GDM1 (cell line): ENCODE results near the gene DMXL1.

Source experiments
- DNase-seq: peaks from one replicate; lab custom pipeline; 2025; lab: John Stamatoyannopoulos, UW

DMXL1 gene

GRCh38 chr5:119269061-119269944 is 198.4 kb downstream of the DMXL1 start:
- DNase-seq, result peak; percentile 52

DNA sequence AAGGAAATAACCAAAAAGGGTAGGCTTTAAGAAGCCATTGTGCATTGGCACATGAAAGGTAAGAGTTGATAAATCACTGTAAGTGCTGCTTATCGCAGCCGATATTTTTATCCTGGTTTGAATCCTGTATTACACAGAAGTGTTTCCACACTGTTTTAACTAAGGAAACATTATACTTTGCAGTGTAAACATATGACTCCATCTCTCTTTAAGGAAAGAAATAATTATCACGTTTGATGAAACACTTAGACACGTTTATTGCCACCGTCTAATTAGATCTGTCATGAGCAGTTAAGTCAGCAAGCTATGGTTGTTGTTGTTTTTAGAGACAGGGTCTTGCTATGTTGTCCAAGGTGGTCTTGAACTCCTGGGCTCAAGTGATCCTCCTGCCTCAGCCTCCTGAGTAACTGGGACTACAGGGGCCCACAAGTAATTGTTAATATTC is 199.3 kb downstream of the DMXL1 start:
- no peak for DNase-seq

GRCh38 chr5:119270960-119271757 is 200.3 kb downstream of the DMXL1 start:
- DNase-seq, result no peak

- no peak for DNase-seq
Measured at GRCh38 chr5:119271758-119272730, 201.2 kb downstream of the DMXL1 start.

DNA sequence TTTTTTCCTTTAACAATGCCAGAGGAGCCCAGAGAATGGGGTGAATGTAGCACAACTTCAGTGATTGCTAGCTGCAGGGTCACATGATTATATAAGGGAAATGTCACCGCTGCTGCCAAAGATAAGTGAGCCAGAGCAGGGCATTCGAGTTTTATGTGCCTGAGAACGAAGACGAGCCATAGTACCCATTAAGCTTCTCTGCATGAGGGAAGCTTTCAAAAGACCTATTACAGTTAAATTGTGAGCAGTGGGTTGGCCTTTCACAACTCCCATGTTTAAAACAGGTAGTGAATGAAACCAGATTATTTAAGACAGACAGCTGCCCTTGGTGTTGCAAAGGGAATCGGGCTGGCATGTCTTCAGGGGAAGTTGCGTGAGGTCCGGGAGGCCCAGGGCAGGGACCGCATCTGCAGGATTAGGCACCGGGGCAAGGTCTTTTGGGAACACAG is 202.5 kb downstream of the DMXL1 start:
- DNase-seq, result no peak

GRCh38 chr5:119274030-119274766 is 203.3 kb downstream of the DMXL1 start:
- DNase-seq, result no peak

DNA sequence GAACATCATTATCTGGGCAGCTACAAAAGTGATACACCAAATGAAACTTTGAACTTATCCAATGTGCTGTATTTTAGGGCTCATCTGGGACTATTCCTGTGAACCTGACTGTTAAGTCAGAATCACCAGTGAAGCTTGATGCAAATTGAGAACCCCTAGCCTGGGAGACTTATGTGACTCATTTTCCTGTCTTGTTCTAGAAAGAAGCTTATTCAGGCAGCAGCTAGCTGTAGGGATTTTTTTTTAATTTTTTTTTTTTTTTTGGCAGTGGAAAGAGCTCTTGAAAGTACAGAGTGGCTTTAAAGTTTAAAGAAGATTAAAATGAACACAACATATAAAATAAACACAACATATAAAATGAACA is 203.9 kb downstream of the DMXL1 start:
- DNase-seq, result peak; percentile 33

DNA sequence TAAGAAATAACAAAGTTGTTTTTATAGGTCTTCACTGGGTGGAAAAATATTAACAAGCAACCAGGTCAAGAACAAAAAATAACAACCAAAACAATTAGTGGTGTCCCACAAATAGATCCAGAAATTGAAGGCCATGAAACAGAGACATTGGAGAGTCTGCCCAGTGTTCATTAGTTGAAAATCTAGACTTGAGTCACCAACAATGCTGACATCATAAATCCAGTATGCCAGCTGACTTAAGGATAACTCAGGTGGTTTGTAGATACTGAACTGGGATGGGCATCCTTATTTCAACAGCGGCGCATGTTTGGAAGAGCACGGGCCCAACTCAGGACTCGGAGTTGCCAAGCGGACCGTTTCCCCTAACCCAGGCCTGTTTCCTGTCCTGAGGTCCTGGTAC is 204.3 kb downstream of the DMXL1 start:
- no peak for DNase-seq

DNA sequence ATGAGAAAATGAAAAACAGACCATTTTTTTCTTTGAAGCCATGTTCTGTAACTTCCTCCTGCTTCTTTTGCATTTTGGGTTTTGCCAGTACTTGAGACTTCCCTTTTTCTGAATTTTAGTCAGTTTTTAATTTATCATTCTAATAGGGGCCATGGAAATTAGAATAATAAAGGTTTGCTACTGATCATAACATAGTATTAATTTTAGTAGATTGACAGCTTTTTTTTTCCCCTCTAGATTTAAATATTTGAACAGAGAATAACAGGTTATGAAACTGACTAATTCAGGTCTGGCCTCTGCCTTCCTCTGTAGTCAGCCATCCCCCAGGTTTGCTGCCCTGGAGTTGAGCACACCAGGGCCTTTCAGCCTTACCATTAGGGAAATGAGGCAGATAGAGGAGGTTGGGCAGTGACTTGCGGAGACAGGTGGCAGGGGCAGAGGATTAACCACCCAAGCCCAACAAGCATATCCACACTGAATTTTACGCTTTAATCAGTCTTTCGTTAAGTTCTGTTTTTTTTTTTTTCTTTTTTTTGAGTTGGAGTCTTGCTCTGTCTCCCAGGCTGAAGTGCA is 204.8 kb downstream of the DMXL1 start:
- no peak for DNase-seq

DNA sequence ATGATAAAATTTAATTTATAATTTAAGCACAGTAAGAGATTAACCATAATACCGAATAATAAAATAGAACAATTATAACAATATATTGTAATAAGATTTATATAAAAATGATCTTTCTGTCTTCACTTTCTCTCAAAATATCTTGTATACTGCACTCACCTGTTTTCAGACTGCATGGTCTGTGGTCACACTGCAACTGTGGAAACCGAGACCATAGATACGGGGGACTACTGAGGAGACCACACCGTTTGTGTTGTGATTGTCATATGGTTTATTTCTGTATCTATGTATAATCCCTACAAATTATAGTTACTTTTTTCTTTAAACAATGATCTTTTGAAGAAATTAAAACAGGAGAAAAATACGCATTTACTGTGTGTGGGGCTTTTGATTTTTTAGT is 206.1 kb downstream of the DMXL1 start:
- DNase-seq, result no peak

- no peak for DNase-seq
Measured at GRCh38 chr5:119279093-119279492, 208.2 kb downstream of the DMXL1 start.

DNA sequence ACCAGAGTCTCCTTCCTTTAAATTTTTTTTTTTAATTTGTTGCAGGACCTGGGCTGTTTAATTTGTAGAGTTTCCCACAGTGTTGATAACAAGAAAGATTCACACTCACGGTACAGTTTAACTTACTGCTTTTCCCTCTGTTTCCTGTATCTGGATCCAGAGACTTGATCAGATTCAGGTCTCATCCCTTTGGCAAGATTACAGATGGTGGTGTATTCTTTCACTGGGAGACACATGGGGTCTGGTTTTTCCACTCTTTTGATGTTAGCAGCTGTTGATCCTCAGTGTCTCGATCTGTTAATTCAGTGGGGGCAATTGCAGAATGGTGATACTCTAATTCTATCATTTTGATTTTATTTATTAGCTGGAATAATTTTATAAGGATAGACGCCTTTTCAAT is 209.5 kb downstream of the DMXL1 start:
- no peak for DNase-seq

- no peak for DNase-seq
Measured at GRCh38 chr5:119282628-119283027, 211.7 kb downstream of the DMXL1 start.

DNA sequence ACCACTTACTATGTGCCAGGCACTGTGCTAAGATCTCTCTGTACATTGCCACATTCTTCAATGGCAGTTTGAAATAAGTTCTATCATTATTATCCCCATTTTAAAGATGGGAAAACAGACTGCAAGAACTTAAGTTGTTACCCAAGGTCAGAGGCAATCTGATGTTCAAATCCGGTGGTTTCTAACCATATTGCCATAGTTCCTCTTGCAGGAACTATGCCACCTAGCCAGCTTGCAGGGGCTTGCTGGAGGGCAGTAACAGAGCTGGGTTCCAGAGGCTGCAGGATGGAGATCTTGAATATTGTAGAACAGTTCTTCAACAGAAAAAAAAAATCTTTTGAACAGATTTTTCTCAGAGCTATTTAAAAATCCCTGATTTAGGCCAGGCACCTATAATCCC is 213.1 kb downstream of the DMXL1 start:
- no peak for DNase-seq

- no peak for DNase-seq
Measured at GRCh38 chr5:119285070-119285916, 214.4 kb downstream of the DMXL1 start.

- DNase-seq, result no peak
Measured at GRCh38 chr5:119286511-119287488, 215.9 kb downstream of the DMXL1 start.

DNA sequence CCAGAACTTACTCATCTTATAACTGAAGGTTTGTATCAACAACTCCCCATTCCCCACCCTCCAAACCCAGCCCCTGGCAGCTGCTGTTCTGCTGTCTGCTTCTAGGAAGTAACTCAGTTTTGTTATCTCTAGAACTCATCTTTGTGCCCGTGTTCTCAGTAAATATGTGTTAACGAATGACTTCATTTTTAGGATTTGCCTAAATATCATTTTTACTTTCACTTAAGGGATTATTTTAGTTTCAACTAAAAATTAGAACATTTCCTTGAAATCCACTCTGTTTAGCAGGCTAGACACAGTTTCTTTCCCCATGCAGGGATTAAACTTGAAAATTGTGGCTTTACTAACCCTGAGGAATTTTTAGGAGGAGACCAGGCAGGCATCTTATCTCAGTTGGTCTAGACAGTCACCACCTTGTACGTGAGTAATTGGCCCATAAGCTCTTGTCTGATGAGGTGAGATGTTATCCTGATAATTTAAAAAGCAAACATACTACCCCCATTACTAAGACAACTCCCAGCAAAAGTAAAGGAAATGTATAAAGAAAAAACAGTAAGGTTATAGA is 216.7 kb downstream of the DMXL1 start:
- DNase-seq, result no peak

GRCh38 chr5:119288379-119289033 is 217.6 kb downstream of the DMXL1 start:
- DNase-seq, result no peak
